Measurements from ENCODE around the gene DSCAM.

Gene DSCAM

DNA sequence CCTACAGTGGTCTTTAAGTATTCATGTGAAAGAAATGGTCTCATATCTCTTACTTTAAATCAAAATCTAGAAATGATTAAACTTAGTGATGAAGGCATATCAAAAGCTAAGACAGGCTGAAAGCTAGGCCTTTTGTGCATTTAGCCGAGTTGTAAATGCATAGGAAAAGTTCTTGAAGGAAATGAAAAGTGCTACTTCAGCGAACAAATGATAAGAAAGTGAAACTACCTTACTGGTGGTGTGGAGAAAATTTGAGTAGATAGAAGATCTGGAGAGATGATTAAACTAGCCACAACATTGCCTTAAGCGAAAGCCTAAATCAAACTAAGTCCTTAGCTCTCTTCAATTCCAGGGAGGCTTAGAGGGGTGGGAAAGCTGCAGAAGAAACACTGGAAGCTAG lies 147.6 kb downstream of the DSCAM start:
- TF ChIP-seq, protein P1, sequence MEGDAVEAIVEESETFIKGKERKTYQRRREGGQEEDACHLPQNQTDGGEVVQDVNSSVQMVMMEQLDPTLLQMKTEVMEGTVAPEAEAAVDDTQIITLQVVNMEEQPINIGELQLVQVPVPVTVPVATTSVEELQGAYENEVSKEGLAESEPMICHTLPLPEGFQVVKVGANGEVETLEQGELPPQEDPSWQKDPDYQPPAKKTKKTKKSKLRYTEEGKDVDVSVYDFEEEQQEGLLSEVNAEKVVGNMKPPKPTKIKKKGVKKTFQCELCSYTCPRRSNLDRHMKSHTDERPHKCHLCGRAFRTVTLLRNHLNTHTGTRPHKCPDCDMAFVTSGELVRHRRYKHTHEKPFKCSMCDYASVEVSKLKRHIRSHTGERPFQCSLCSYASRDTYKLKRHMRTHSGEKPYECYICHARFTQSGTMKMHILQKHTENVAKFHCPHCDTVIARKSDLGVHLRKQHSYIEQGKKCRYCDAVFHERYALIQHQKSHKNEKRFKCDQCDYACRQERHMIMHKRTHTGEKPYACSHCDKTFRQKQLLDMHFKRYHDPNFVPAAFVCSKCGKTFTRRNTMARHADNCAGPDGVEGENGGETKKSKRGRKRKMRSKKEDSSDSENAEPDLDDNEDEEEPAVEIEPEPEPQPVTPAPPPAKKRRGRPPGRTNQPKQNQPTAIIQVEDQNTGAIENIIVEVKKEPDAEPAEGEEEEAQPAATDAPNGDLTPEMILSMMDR (conservative IDR thresholded peaks at IDR 0.05; ENCODE audit: low read depth, low read length) = no peak
- no peak overlapping the region for H3K4me3 ChIP-seq (ENCODE audit: low read depth, low read length)
- DNase-seq (ENCODE audit: low read depth) = no peak

DNA sequence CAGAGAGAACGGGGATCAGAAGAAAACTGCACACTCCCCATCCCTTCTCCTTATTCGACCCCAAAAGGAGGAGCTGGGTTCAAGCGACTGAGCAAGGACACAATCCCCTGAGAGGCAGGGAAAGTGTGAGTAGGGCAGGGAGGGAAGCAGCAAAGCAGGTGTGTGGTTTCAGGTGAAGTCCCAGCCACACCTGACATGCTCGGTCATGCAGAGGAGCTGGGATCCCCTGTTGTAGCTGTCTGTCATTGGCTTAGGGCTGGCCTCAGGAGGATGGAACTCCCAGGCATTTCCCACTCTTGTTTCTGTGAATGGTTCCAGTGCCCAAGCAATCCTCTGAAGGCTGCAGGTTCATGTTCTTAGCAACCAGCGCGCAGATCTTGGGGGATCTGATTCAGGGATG lies 150.7 kb downstream of the DSCAM start:
- TF ChIP-seq, protein P1 (conservative IDR thresholded peaks at IDR 0.05; ENCODE audit: low read depth, low read length) = no peak
- no peak for DNase-seq (ENCODE audit: low read depth)
- H3K4me3 ChIP-seq (ENCODE audit: low read depth, low read length) = no peak overlapping the region

DNA sequence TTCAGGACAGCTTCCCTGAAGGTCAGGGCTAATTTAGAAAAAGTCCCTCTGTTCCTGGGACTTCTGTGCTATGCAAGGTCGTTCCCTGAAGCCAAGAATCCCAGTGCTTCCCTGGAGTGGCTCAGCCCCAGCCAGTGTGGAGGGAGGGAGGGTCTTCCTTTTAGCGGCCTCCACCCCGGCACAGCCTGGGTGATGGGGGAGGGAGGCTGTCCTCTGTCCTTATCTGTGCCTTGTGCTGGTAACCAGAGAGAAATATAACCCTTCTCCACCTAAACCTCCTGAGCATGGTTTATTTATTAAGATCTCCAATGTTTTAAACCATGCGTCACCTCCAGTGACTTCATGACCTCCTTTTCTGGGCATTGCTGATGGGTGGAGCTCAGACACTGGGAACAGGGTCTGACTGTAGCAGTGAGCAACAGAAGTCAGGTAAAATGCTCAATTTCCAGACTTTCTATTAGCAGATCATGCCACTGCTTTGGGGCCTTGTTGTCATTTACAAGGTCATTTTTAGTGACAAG lies 157.1 kb downstream of the DSCAM start:
- TF ChIP-seq, protein P1 (conservative IDR thresholded peaks at IDR 0.05; ENCODE audit: low read depth, low read length) = no peak
- no peak for DNase-seq (ENCODE audit: low read depth)
- H3K4me3 ChIP-seq (ENCODE audit: low read depth, low read length) = no peak overlapping the region

DNA sequence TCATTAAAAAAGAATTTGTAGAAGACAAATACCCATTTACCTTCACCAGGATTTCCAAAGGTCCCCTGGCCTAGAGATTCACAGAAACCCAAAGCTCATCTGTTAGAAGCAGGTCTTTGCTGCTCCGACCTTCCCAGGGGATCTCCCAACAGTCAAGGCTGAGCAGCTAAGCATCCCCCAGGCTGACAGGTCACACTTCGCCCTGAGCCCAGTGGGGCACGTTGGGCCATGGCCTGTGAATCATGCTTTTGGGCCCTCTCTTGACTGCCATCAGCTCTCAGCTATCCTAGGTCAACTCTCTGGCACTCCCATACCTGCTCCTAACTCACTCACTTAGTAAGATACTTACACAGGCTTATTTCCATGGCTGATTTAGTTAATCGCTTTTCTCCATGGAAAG lies 157.7 kb downstream of the DSCAM start:
- H3K4me3 ChIP-seq (ENCODE audit: low read depth, low read length) = no peak overlapping the region
- TF ChIP-seq, protein P1 (conservative IDR thresholded peaks at IDR 0.05; ENCODE audit: low read depth, low read length) = no peak
- DNase-seq (ENCODE audit: low read depth) = no peak

DNA sequence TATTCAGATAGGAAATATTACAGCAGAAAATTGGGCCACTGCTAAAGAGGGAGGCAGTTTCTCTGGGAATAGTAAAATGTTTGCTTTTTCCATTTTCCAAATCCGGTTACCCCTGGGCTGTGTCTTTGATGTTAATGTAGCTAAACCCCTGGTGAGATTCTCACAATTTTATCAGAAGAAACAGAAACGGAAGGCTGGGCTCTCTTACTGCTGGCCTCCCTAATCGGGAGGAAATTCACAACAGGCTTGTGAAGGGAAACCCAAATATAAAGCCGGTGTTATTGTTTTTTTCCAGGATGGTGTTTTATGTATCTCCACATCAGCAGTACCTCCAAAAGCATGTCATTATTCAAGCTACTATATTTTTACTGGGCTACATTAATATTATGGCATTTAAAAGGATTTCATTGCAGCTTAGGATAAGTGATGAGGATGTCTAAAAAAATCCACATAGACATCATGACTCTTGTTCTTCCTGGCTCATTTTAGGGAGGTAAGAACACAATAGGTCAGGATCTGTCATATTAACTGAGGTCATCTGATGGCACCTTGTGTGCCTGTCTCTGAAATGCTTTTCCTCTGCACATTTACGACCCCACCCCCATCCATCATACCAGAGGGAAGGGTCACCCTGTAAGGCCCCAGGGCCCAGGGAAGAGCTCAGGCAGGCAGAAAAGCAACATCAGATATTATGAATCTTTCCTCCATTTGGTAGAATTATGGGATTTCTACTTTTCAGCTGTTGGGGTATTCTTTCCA lies 158.7 kb downstream of the DSCAM start:
- DNase-seq (ENCODE audit: low read depth) = no peak
- H3K4me3 ChIP-seq (ENCODE audit: low read depth, low read length) = no peak overlapping the region
- TF ChIP-seq, protein P1 (conservative IDR thresholded peaks at IDR 0.05; ENCODE audit: low read depth, low read length) = no peak

DNA sequence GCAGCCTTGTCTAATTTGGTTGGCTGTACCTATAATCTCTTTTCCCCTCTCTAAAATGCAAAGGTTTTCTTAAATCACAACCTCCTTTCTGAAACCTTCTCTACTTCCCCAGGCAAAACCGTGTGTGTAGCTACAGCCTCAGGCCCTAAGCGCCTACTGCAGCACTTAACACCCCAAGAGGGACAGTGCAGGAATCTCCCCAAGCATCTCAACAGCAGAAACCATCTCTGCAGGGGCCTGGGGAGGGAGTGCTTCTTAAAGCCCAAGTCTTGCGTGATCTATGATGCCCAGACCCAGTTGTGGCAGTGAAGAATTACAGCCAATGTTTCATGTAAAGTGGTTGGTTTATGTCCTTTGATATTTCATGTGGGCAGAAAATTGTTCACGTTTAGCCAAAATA lies 159.3 kb downstream of the DSCAM start:
- TF ChIP-seq, protein P1 (conservative IDR thresholded peaks at IDR 0.05; ENCODE audit: low read depth, low read length) = no peak
- DNase-seq (ENCODE audit: low read depth) = no peak

DNA sequence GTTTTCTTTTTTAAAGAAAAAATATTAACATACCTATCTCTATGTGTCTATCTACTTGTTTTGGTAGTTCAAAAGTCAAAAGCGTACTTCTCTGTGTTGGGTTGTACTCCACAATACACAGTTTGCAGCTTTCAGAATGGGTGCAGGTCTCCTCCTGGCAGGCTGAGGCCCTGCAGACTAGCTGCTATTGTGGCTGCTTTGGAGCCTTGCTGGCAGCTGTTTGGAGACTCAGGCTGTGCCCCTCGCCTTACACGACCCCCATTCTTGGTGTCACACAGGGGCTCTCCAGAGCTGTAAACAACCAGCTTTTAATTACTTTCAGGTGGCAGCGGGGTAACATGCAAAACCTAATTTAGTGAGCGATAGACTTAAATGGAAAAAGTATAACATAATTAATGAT lies 160.4 kb downstream of the DSCAM start:
- TF ChIP-seq, protein P1 (conservative IDR thresholded peaks at IDR 0.05; ENCODE audit: low read depth, low read length) = no peak
- DNase-seq (ENCODE audit: low read depth) = no peak
- no peak overlapping the region for H3K4me3 ChIP-seq (ENCODE audit: low read depth, low read length)

More for the DNA sequence above, 159.3 kb downstream of the DSCAM start:
- no peak overlapping the region for H3K4me3 ChIP-seq (ENCODE audit: low read depth, low read length)
